ENCODE results near the gene KCNJ10. TPM values are rescaled to one million over a fixed set of nuclear protein-coding genes. Genes with fewer than 3 reads are reported as not detected.

The KCNJ10 gene
- total RNA-seq, 6 experiments from 2014 or later = 0.23 to 3.1 (median 0.31) TPM; not detected in 1

GRCh38 chr1:160101037-160101716 lies 31.2 kb upstream of the KCNJ10 start:
- intact Hi-C loops (cut with DNase I) = loop anchor here (10.0 kb wide), 1 partner anchor 274 kb away; no protein-coding TSS in a partner anchor
- Histone ChIP-seq H3K4me3 (no peak overlapping the region), H3K36me3 (no peaks in the 10 kb centered on the region), H3K27ac (peak overlapping the region in 1 of 3 donors; percentile 25), H3K27me3 (no peaks in the 10 kb centered on the region), H3K4me1 (peaks cover 0 to 36% (median 9%) of the 10 kb centered on the region in 4 donors), H3K9me3 (no peaks in the 10 kb centered on the region)
- DNase-seq (peak; percentile 67 to 81 (median 77)), ATAC-seq (peak; percentile 30 to 51 (median 32))
- WGBS (ENCODE audit: insufficient coverage, low coverage, low lambda C conversion rate, missing lambda C conversion rate) = 2% methylated on average over 5 of the region's 13 CpGs
- TF ChIP-seq CTCF (IDR thresholded peaks at IDR 0.05) (peak; percentile 74 to 88 (median 81)), POLR2A (IDR thresholded peaks at IDR 0.05) (no peak)

- H3K36me3 ChIP-seq = no peaks in the 10 kb centered on the region
- 83% methylated on average over 1 of the region's 2 CpGs for WGBS (ENCODE audit: insufficient coverage, low coverage, low lambda C conversion rate, missing lambda C conversion rate)
- no peaks in the 10 kb centered on the region for H3K27me3 ChIP-seq
- TF ChIP-seq POLR2A (IDR thresholded peaks at IDR 0.05) = no peak
- no peak for TF ChIP-seq CTCF (IDR thresholded peaks at IDR 0.05)
- no peaks in the 10 kb centered on the region for H3K9me3 ChIP-seq
- DNase-seq = no peak
- H3K4me1 ChIP-seq = peaks cover 0 to 50% (median 16%) of the 10 kb centered on the region in 4 donors
- no peak for ATAC-seq
- H3K4me3 ChIP-seq = no peak overlapping the region
- intact Hi-C loops (cut with DNase I) = loop anchor here (10.0 kb wide), 1 partner anchor 275 kb away; no protein-coding TSS in a partner anchor
- H3K27ac ChIP-seq = peak overlapping the region in 2 of 3 donors; percentile 65 to 88
These were observed 29.9 kb upstream of the KCNJ10 start for GRCh38 chr1:160099716-160100375.

GRCh38 chr1:160098852-160099561 lies 29.0 kb upstream of the KCNJ10 start:
- Histone ChIP-seq H3K4me3 (peak overlapping the region; percentile 24 to 52 (median 44)), H3K9me3 (no peaks in the 10 kb centered on the region), H3K36me3 (no peaks in the 10 kb centered on the region), H3K27me3 (no peaks in the 10 kb centered on the region), H3K4me1 (peaks cover 0 to 57% (median 20%) of the 10 kb centered on the region in 4 donors), H3K27ac (peak overlapping the region; percentile 65 to 88 (median 78))
- TF ChIP-seq POLR2A (IDR thresholded peaks at IDR 0.05) (peak; percentile 57), CTCF (IDR thresholded peaks at IDR 0.05) (no peak)
- intact Hi-C loops (cut with DNase I) = no loop called here
- DNase-seq = peak; percentile 99
- ATAC-seq = peak; percentile 75 to 88 (median 80)
- 4% methylated on average over 27 of the region's 40 CpGs for WGBS (ENCODE audit: insufficient coverage, low coverage, low lambda C conversion rate, missing lambda C conversion rate)

GRCh38 chr1:160097911-160098851 lies 28.2 kb upstream of the KCNJ10 start, which contains the start of gene IGSF8:
IGSF8 (minus strand) TSS chr1:160098619; CDS start chr1:160098472, 147 bp downstream.
- no peaks in the 10 kb centered on the region for H3K9me3 ChIP-seq
- intact Hi-C loops (cut with DNase I) = no loop called here
- ATAC-seq (peak; percentile 64 to 79 (median 73)), DNase-seq (peak; percentile 94 to 95 (median 94))
- 4% methylated on average over 19 of the region's 64 CpGs for whole genome bisulfite sequencing (ENCODE audit: insufficient coverage, low coverage, low lambda C conversion rate, missing lambda C conversion rate)
- H3K27me3 ChIP-seq = no peaks in the 10 kb centered on the region
- TF ChIP-seq POLR2A (IDR thresholded peaks at IDR 0.05) = peak; percentile 47
- no peak for TF ChIP-seq CTCF (IDR thresholded peaks at IDR 0.05)
- H3K4me1 ChIP-seq = peaks cover 0 to 65% (median 27%) of the 10 kb centered on the region in 4 donors
- H3K4me3 ChIP-seq = peak within 1 kb of the TSS; percentile 72 to 81 (median 74)
- no peaks in the 10 kb centered on the region for H3K36me3 ChIP-seq
- peak within 1 kb of the TSS; percentile 66 to 88 (median 78) for H3K27ac ChIP-seq

Measured in right lobe of liver (tissue), 6 donors.